ENCODE measurements around the gene ZFP92.

The ZFP92 gene

DNA sequence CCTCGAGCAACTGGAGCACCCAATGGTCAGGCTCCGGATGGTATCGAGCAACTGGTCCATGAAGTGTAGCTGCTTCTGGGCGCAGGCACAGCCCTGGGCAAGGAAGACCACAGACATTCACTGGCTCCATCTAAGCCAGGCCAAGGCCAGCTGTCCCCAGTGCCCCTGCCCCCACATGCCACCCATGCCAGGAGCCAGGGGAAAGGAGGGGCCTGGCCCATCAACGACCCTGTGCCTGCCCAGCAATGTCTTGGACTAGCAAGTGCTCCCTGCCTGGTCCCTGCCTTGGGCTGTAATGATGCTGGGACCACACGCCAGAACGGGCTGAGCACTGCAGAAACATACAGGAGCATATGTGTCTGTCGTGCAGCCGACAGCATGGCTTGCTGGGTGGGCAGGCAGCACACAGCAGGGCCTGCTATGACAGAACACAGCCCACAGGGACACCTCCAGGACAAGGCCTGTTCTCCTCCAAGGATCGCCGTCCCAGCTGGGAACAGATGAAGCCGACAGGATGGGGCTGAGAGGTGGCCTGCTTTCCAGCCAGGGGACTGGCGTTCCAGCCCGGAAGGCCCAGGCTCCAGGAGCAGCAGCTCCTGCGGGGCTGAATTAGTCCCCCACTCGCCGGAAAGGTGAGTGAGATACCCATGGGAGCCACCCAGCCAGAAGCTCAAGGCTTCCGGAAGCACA is 46.0 kb downstream of the ZFP92 start:
- no peak for DNase-seq

DNA sequence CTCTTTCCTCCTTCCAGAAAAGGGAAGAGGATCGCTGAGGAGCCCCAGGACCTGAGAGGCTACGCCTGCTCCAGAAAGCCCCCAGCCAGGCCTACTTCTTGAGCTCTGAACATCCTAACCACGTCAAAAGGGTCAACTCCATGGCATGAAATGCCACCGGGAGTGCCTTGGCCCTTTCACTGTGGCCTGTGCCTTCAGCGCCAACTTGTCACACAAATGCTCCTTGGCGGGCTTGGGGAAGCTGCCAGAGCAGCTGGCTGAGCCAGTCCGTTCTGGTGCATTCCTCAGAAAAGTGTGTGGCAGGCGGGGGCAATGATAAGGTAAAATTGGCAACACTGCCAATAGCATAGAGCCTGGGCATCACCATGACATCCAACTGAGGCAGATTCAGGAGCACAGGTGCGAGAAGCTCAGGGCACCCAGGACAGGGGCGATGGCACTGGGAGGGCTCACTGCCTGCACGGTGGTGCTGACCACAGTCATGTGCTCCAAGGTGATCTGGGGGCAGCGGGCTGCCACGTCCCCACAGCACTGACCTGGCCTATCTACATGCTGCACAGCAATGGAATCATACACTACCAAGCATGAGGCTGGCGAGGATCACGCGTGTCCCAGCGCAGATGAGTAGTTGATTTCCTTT is 46.7 kb downstream of the ZFP92 start:
- no peak for DNase-seq

GRCh38 chrX:153458476-153458875 is 47.2 kb downstream of the ZFP92 start:
- DNase-seq, result no peak

- no peak for DNase-seq
Observed at GRCh38 chrX:153459986-153460385, 48.7 kb downstream of the ZFP92 start.

DNA sequence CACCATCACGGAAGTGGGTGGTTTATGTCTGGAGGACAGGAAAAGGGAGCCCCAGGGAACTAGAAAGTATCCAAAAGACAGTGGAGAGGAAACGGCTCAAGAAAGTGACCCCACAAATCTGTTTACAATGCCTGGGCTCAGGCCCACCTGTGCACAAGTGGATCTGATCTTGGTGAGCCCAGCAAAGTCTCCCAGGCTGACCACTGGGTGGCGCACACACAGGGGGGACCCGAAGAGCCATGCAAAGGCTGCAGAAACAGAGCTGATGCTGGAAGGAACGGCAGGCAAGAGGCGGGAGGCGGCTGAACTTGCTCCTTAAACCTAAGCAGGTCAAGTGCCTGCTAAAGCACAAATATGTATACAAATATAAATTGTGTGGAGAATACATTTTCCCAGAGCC is 49.6 kb downstream of the ZFP92 start:
- DNase-seq, result peak; percentile 21 to 63 (median 44)
